Stimulated activated CD4-positive, alpha-beta T cell treated with anti-CD3 and anti-CD28 coated beads, Interleukin-15, amount 100 ng/mL, for 48 hours (primary cell): ENCODE results near the gene GPR34.

Experiments used
- DNase-seq, 2 donors: peaks; one replicate each; pipeline ENCODE4 v3.0.0-alpha.2; 2020; ENCODE audit warnings: low read depth in 2 of 2

GPR34 gene

GRCh38 chrX:41737065-41737464, 48.3 kb downstream of the GPR34 start:
- DNase-seq, result no peak

DNA sequence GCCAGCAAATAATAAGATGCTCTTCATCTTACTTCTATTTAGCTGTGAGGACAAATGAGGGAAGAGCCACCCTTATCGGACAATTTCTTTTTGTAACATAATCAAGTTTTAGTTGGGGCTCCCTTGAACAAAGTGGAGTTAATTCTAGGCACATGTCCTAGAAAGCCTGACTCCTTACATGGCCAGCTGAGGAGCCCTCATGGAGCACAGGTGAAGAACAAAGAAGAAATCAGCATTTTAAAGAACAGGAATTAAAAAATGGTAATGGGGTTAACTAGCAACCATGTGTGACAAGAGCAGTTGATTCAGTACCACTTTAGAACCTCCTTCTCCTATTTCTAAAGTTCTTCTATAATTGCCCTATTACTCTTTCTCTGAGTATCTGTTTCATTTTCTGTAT, 51.1 kb downstream of the GPR34 start:
- no peak for DNase-seq
